Skeletal muscle cell (primary cell): ENCODE results near the gene CPXM1.
A peak's percentile ranks its signal among the peaks of the same experiment; 100 is the strongest.

Source experiments
- DNase-seq: peaks from one replicate; pipeline ENCODE4 v3.0.0-alpha.2; 2010; ENCODE audit warnings: low read depth
- H3K4me3 ChIP-seq: 2 replicates; pipeline ENCODE4 v1.5.1; 2011; ENCODE audit warnings: low read depth, mild to moderate bottlenecking, control low read depth, low read length, moderate library complexity

Gene CPXM1

GRCh38 chr20:2804852-2805688, 4.6 kb upstream of the CPXM1 start:
- DNase-seq: no peak
- no peak overlapping the region for H3K4me3 ChIP-seq

- no peak for DNase-seq
- H3K4me3 ChIP-seq: no peak overlapping the region
Observed at GRCh38 chr20:2804041-2804828, 3.8 kb upstream of the CPXM1 start.

- H3K4me3 ChIP-seq: no peak overlapping the region
- DNase-seq: no peak
Observed at GRCh38 chr20:2801286-2801728, 880 bp upstream of the CPXM1 start.

- DNase-seq: no peak
- peak overlapping the region; percentile 41 for H3K4me3 ChIP-seq
Observed at GRCh38 chr20:2799688-2800520, 523 bp downstream of the CPXM1 start.

- no peak for DNase-seq
- no peak overlapping the region for H3K4me3 ChIP-seq
Observed at GRCh38 chr20:2799271-2799670, 1.2 kb downstream of the CPXM1 start.

- no peak overlapping the region for H3K4me3 ChIP-seq
- DNase-seq: no peak
Observed at GRCh38 chr20:2798814-2799213, 1.6 kb downstream of the CPXM1 start.

GRCh38 chr20:2798095-2798805, 2.2 kb downstream of the CPXM1 start:
- no peak for DNase-seq
- H3K4me3 ChIP-seq: no peak overlapping the region

- DNase-seq: no peak
- no peak overlapping the region for H3K4me3 ChIP-seq
Observed at GRCh38 chr20:2797136-2797983, 3.1 kb downstream of the CPXM1 start.

- H3K4me3 ChIP-seq: no peak overlapping the region
Observed at GRCh38 chr20:2796011-2796660, 4.3 kb downstream of the CPXM1 start.

GRCh38 chr20:2795451-2795850, 5.0 kb downstream of the CPXM1 start:
- H3K4me3 ChIP-seq: no peak overlapping the region
- no peak for DNase-seq

More at GRCh38 chr20:2796011-2796660, 4.3 kb downstream of the CPXM1 start:
- DNase-seq: no peak

GRCh38 chr20:2794866-2795447, 5.5 kb downstream of the CPXM1 start:
- DNase-seq: no peak
- H3K4me3 ChIP-seq: no peak overlapping the region

- H3K4me3 ChIP-seq: no peak overlapping the region
- DNase-seq: no peak
Observed at GRCh38 chr20:2794202-2794748, 6.2 kb downstream of the CPXM1 start.

- DNase-seq: no peak
- H3K4me3 ChIP-seq: no peak overlapping the region
Observed at GRCh38 chr20:2793471-2793870, 7.0 kb downstream of the CPXM1 start.

GRCh38 chr20:2783908-2784566, 16.4 kb downstream of the CPXM1 start:
- no peak for DNase-seq

GRCh38 chr20:2780948-2781347, 19.5 kb downstream of the CPXM1 start:
- DNase-seq: no peak
- no peak overlapping the region for H3K4me3 ChIP-seq

More at GRCh38 chr20:2783908-2784566, 16.4 kb downstream of the CPXM1 start:
- H3K4me3 ChIP-seq: no peak overlapping the region

- no peak for DNase-seq
- H3K4me3 ChIP-seq: no peak overlapping the region
Observed at GRCh38 chr20:2778602-2779321, 21.7 kb downstream of the CPXM1 start.
